BLaER1 treated with 17β-estradiol and CSF1 and Interleukin-3, amounts not matched to agents 10 nM and 100 nM (cell line): ENCODE results near the gene RPL23.
A peak's percentile ranks its signal among the peaks of the same experiment; 100 is the strongest.

Experiments used
- H3K27ac ChIP-seq, 11 experiments: shearing (Covaris generic); formaldehyde crosslinking; 2 replicates each; pipeline ENCODE4 v1.8.1; 2022
- H3K27me3 ChIP-seq, 11 experiments: shearing (Covaris generic); formaldehyde crosslinking; 2 replicates each; pipeline ENCODE4 v1.8.1; 2022
- H3K36me3 ChIP-seq, 11 experiments: shearing (Covaris generic); formaldehyde crosslinking; 2 replicates each; pipeline ENCODE4 v1.8.1; 2022
- H3K4me1 ChIP-seq, 10 experiments: shearing (Covaris generic); formaldehyde crosslinking; 2 replicates each; pipeline ENCODE4 v1.8.1; 2022
- H3K4me2 ChIP-seq, 11 experiments: shearing (Covaris generic); formaldehyde crosslinking; 2 replicates each; pipeline ENCODE4 v1.8.1; 2022
- H3K4me3 ChIP-seq, 10 experiments: shearing (Covaris generic); formaldehyde crosslinking; 2 replicates each; pipeline ENCODE4 v1.8.1; 2022
- H3K9ac ChIP-seq, 11 experiments: shearing (Covaris generic); formaldehyde crosslinking; 2 replicates each; pipeline ENCODE4 v1.8.1; 2022
- H3K9me3 ChIP-seq, 11 experiments: shearing (Covaris generic); formaldehyde crosslinking; replicated peaks in 1 of 11; 2 replicates each; pipeline ENCODE4 v1.8.1; 2022
- H4K20me1 ChIP-seq, 11 experiments: shearing (Covaris generic); formaldehyde crosslinking; 2 replicates each; pipeline ENCODE4 v1.8.1; 2022
- Cebpa-rat ChIP-seq, 11 experiments: shearing (Covaris generic); IDR thresholded peaks; 2 replicates each; pipeline ENCODE4 v1.8.1; 2022

Gene RPL23

DNA sequence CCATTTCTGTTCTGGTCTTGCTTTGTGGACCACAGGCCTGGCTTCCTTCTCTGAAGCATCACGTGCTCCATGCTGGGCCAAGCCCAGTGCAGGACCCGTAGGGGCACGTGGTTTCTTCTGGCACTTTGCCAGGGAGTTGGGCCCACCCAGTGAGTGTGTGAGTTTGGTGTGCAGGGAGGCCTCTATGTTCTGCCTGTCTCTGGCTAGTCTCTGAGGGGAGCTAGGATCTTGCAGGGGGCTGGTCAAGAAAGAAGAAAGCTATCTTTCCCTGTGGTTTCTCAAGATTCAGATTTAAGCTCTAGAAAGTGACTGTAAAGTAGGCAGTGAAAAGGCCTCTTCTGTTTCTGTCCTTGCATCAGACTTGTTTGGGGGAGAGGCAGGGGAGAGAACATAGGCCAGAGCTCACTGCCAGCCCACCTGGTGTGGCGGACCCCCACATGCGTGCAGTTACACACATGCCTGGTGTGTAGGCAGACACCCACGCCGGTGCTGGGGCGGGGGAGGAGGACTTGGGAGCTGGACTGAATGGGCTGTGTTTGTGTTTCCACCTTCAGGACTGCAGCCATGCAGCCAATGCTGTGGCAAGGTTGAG lies 28.2 kb upstream of the RPL23 start:
- H3K36me3 ChIP-seq = peaks cover 33 to 89% (median 75%) of the 10 kb centered on the region in 11 experiments
- H3K4me3 ChIP-seq = peak overlapping the region in 3 of 10 experiments; percentile 6 to 31 (median 7); a peak in 5 of 20 replicates
- peak overlapping the region; percentile 86 to 98 (median 96) for H3K4me2 ChIP-seq

DNA sequence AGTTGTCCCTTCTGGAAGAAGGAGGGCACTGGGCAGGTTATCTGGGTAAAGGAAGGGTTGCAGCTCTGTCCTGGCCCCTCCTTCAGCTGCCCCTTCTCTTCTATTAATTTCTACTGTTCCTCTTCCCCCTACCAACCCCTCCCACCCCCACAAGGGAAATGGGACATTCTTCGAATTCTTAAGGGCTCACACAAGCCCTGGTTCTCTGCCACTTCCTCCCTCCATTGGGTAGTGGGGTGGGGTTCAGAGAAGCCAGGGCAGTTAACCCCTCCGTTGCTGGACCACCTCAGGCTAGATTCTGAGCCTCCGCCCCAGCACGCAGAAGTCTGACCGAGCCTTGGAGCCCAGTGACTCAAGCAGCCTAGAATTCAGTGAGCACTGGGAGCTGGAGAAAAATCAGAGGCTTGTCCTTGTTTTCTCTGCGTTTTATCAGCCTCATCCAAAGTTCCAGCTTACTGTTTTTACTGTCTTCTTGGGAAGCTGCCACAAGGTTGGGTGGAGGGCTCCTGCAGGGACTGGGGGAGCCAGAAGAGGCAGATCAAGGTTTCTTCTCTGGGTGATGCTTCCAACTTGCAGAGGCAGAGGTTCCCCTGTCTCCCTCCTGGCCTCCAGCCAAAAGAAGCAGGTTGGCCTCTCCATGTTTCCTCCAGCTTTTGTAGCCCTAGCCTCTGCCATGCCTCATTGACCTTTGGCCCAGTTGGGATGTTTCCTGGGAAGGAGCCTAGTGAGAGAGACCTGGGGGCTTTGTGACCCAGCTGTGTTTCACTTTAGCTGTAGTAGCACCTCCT lies 26.6 kb upstream of the RPL23 start:
- no peaks in the 10 kb centered on the region for H3K9me3 ChIP-seq
- peak overlapping the region; percentile 37 to 75 (median 57); a peak in 19 of 22 replicates for H3K9ac ChIP-seq
- H3K27me3 ChIP-seq = no peaks in the 10 kb centered on the region
- H4K20me1 ChIP-seq = peaks cover 30 to 100% (median 84%) of the 10 kb centered on the region in 11 experiments; a peak in 21 of 22 replicates
- peak overlapping the region; percentile 86 to 98 (median 96) for H3K4me2 ChIP-seq
- TF ChIP-seq Cebpa-rat (IDR thresholded peaks at IDR 0.05) = no peak
- peak overlapping the region; percentile 9 to 89 (median 61); a peak in 19 of 22 replicates for H3K27ac ChIP-seq
- H3K4me1 ChIP-seq = peaks cover 97 to 100% (median 100%) of the 10 kb centered on the region in 10 experiments
- peak overlapping the region in 9 of 10 experiments; percentile 0 to 58 (median 39); a peak in 15 of 20 replicates for H3K4me3 ChIP-seq
- H3K36me3 ChIP-seq = peaks cover 32 to 86% (median 68%) of the 10 kb centered on the region in 11 experiments

More for the DNA sequence above, 28.2 kb upstream of the RPL23 start:
- H3K27me3 ChIP-seq = no peaks in the 10 kb centered on the region
- peaks cover 100% of the 10 kb centered on the region in 10 experiments for H3K4me1 ChIP-seq
- H3K9me3 ChIP-seq = no peaks in the 10 kb centered on the region
- TF ChIP-seq Cebpa-rat (IDR thresholded peaks at IDR 0.05) = no peak
- H4K20me1 ChIP-seq = peaks cover 29 to 100% (median 84%) of the 10 kb centered on the region in 11 experiments; a peak in 21 of 22 replicates
- peak overlapping the region; percentile 4 to 76 (median 51); a peak in 18 of 22 replicates for H3K9ac ChIP-seq
- peak overlapping the region in 10 of 11 experiments; percentile 32 to 89 (median 62); a peak in 18 of 22 replicates for H3K27ac ChIP-seq

- Histone ChIP-seq H3K36me3 (peaks cover 24 to 93% (median 78%) of the 10 kb centered on the region in 11 experiments), H4K20me1 (peaks cover 58 to 100% (median 92%) of the 10 kb centered on the region in 11 experiments), H3K9ac (peak overlapping the region; percentile 17 to 72 (median 55); a peak in 19 of 22 replicates), H3K4me3 (peak overlapping the region in 4 of 10 experiments; percentile 7 to 41 (median 20); a peak in 7 of 20 replicates), H3K9me3 (no peaks in the 10 kb centered on the region), H3K4me1 (peaks cover 97 to 100% (median 100%) of the 10 kb centered on the region in 10 experiments), H3K27me3 (no peaks in the 10 kb centered on the region), H3K27ac (peak overlapping the region in 10 of 11 experiments; percentile 2 to 72 (median 63); a peak in 18 of 22 replicates), H3K4me2 (peak overlapping the region; percentile 86 to 98 (median 96))
- no peak for TF ChIP-seq Cebpa-rat (IDR thresholded peaks at IDR 0.05)
Measured at GRCh38 chr17:38877130-38877851, 23.8 kb upstream of the RPL23 start.

- H4K20me1 ChIP-seq = peaks cover 72 to 99% (median 91%) of the 10 kb centered on the region in 11 experiments
- H3K36me3 ChIP-seq = peaks cover 9 to 82% (median 62%) of the 10 kb centered on the region in 11 experiments
Measured at GRCh38 chr17:38875477-38876075, 22.1 kb upstream of the RPL23 start.

GRCh38 chr17:38874505-38875400 lies 21.2 kb upstream of the RPL23 start:
- H3K9ac ChIP-seq = peak overlapping the region in 9 of 11 experiments; percentile 19 to 90 (median 38); a peak in 14 of 22 replicates

More at GRCh38 chr17:38875477-38876075, 22.1 kb upstream of the RPL23 start:
- H3K27ac ChIP-seq = peak overlapping the region in 7 of 11 experiments; percentile 3 to 46 (median 31); a peak in 10 of 22 replicates
- H3K4me3 ChIP-seq = no peak overlapping the region; a peak in 1 of 20 replicates
- H3K9ac ChIP-seq = peak overlapping the region in 3 of 11 experiments; percentile 26 to 66 (median 35); a peak in 6 of 22 replicates
- H3K27me3 ChIP-seq = no peaks in the 10 kb centered on the region
- H3K4me1 ChIP-seq = peaks cover 91 to 96% (median 94%) of the 10 kb centered on the region in 10 experiments
- peak overlapping the region; percentile 87 to 100 (median 97) for H3K4me2 ChIP-seq
- H3K9me3 ChIP-seq = no peaks in the 10 kb centered on the region
- no peak for TF ChIP-seq Cebpa-rat (IDR thresholded peaks at IDR 0.05)

DNA sequence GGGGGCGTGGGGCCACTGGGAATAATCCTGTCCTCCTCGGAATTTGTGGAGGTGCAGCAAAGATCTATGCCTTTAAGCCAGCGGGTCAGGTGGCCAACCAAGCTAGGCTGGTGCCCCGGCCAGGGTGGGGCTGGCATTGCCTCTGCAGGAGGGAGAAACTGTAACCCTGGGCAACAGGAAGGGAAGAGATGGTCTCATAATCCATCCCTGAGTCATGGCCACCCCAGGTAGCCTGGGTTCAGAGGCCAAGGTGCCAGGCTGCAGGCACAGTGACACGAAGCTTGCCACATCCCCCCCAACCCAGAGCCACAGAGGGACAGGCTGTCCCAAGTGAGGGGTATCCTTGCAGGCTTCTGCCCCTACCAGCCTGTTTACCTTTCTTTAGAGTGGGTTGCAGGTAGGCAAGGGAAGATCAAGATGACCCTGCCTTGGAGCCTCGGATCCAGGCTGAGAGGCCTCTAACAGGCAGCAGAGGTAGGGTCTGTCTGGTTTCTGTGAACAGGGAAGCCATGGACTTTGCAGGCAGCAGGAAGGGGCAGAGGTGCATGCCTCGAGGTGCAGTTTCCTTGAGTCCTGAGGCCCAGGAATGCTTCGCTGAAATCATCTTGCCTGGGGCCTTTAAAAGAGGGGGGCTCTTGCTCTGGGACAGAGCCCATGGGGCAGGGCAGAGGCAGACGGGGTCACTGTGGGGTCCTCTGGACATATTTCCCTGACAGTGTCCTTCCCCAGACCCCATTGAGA lies 20.3 kb upstream of the RPL23 start:
- no peak for TF ChIP-seq Cebpa-rat (IDR thresholded peaks at IDR 0.05)
- H4K20me1 ChIP-seq = peaks cover 67 to 82% (median 80%) of the 10 kb centered on the region in 11 experiments
- H3K4me3 ChIP-seq = peak overlapping the region in 2 of 10 experiments; percentile 98 to 99; a peak in 2 of 20 replicates
- H3K36me3 ChIP-seq = peaks cover 3 to 68% (median 47%) of the 10 kb centered on the region in 11 experiments; a peak in 20 of 22 replicates
- no peaks in the 10 kb centered on the region for H3K9me3 ChIP-seq
- peak overlapping the region in 10 of 11 experiments; percentile 19 to 90 (median 38); a peak in 16 of 22 replicates for H3K9ac ChIP-seq
- peak overlapping the region in 6 of 11 experiments; percentile 11 to 42 (median 30); a peak in 5 of 22 replicates for H3K27ac ChIP-seq
- peaks cover 73 to 79% (median 76%) of the 10 kb centered on the region in 10 experiments for H3K4me1 ChIP-seq
- peak overlapping the region; percentile 87 to 100 (median 97) for H3K4me2 ChIP-seq
- H3K27me3 ChIP-seq = no peaks in the 10 kb centered on the region

More at GRCh38 chr17:38874505-38875400, 21.2 kb upstream of the RPL23 start:
- TF ChIP-seq Cebpa-rat (IDR thresholded peaks at IDR 0.05) = no peak
- H3K4me1 ChIP-seq = peaks cover 83 to 88% (median 85%) of the 10 kb centered on the region in 10 experiments
- H4K20me1 ChIP-seq = peaks cover 67 to 91% (median 84%) of the 10 kb centered on the region in 11 experiments
- H3K4me3 ChIP-seq = no peak overlapping the region; a peak in 1 of 20 replicates
- H3K9me3 ChIP-seq = no peaks in the 10 kb centered on the region
- peaks cover 7 to 77% (median 56%) of the 10 kb centered on the region in 11 experiments; a peak in 20 of 22 replicates for H3K36me3 ChIP-seq
- H3K27me3 ChIP-seq = no peaks in the 10 kb centered on the region
- peak overlapping the region in 7 of 11 experiments; percentile 12 to 46 (median 31); a peak in 10 of 22 replicates for H3K27ac ChIP-seq
- peak overlapping the region; percentile 87 to 100 (median 97) for H3K4me2 ChIP-seq
